HepG2 (cell line): ENCODE measurements around the gene TRNT1. TPM values are rescaled to one million over a fixed set of nuclear protein-coding genes. Genes with fewer than 3 reads are reported as not detected.

Experiments used
- ADNP ChIP-seq: sonication (generic); formaldehyde crosslinking; IDR thresholded peaks from 2 replicates; pipeline ENCODE4 v1.4.0; 2020; ENCODE audit warnings: missing genetic modification reagents
- ETV6 ChIP-seq: sonication (generic); formaldehyde crosslinking; conservative IDR thresholded peaks from 2 replicates; pipeline ENCODE4 v1.4.0; 2020; ENCODE audit warnings: missing genetic modification reagents
- KDM1A ChIP-seq: IDR thresholded peaks from 2 replicates; pipeline ENCODE4 v1.6.1; 2016; ENCODE audit warnings: missing compliant biosample characterization
- MEIS1 ChIP-seq: sonication (generic); formaldehyde crosslinking; IDR thresholded peaks from 2 replicates; pipeline ENCODE4 v1.9.0; 2021; ENCODE audit warnings: mild to moderate bottlenecking, missing genetic modification reagents, moderate library complexity, borderline replicate concordance
- MIER3 ChIP-seq: IDR thresholded peaks from 2 replicates; pipeline ENCODE4 v1.6.1; 2016; ENCODE audit warnings: missing compliant biosample characterization, borderline replicate concordance
- PLRG1 ChIP-seq: fragments of 450-650 bp; conservative IDR thresholded peaks from 2 replicates; pipeline ENCODE4 v1.6.1; 2016
- PRPF4 ChIP-seq: fragments of 200-400 bp; formaldehyde crosslinking; IDR thresholded peaks from 2 replicates; pipeline ENCODE4 v1.6.1; 2016; ENCODE audit warnings: low read length, low read depth; ENCODE audit not compliant: poor library complexity, severe bottlenecking
- RNF219 ChIP-seq: sonication (generic); formaldehyde crosslinking; IDR thresholded peaks from 2 replicates; pipeline ENCODE4 v1.5.0; 2020; ENCODE audit warnings: mild to moderate bottlenecking, missing genetic modification reagents
- XBP1 ChIP-seq: sonication (generic); formaldehyde crosslinking; IDR thresholded peaks from 2 replicates; pipeline ENCODE4 v1.5.0; 2020; ENCODE audit warnings: missing genetic modification reagents
- ZHX2 ChIP-seq, 2 experiments: sonication (generic) in 1 of 2; formaldehyde crosslinking in 1 of 2; IDR thresholded peaks; 2 replicates each; pipeline versions ENCODE4 v1.6.1 to v1.9.0; 2014 to 2022; ENCODE audit warnings: antibody characterized with exemption in 1 of 2, borderline replicate concordance in 1 of 2, inconsistent platforms in 1 of 2, low read depth in 1 of 2, missing genetic modification reagents in 1 of 2
- ZNF34 ChIP-seq: sonication (generic); formaldehyde crosslinking; IDR thresholded peaks from 2 replicates; pipeline ENCODE4 v1.4.0; 2020; ENCODE audit warnings: mild to moderate bottlenecking, missing genetic modification reagents, borderline replicate concordance
- ZNF383 ChIP-seq: sonication (generic); formaldehyde crosslinking; IDR thresholded peaks from 2 replicates; pipeline ENCODE4 v1.4.0; 2020; ENCODE audit warnings: missing genetic modification reagents, mild to moderate bottlenecking, borderline replicate concordance
- ZNF788 ChIP-seq: sonication (generic); formaldehyde crosslinking; IDR thresholded peaks from 2 replicates; pipeline ENCODE4 v1.5.0; 2020; ENCODE audit warnings: mild to moderate bottlenecking, missing genetic modification reagents, borderline replicate concordance
- polyA plus RNA-seq, 8 experiments: library from polyadenylated mRNA; depleted of rRNA in 3 of 8; stranded (reverse) in 7 of 8; unstranded in 1 of 8; fragments of >200 nt; fragmentation: Illumina TruSeq in 4 of 8; extraction: Trizol in 4 of 8; gene quantifications; 2 replicates each; pipeline versions ENCODE4 v1.2.1 to v1.2.3, GENCODE V29; 2011 to 2016; ENCODE audit warnings: low read depth in 4 of 8, missing spikeins in 1 of 8, mixed read lengths in 1 of 8; ENCODE audit not compliant: insufficient read depth in 1 of 8
- total RNA-seq, 5 experiments: library from RNA; depleted of rRNA; stranded (reverse); fragments of >200 nt; fragmentation: Illumina TruSeq; extraction: Trizol; gene quantifications; 2 replicates each; pipeline ENCODE4 v1.2.3, GENCODE V29; 2016; ENCODE audit warnings: low read depth in 1 of 5
- TF ChIP-seq, protein P1 (sequence below): sonication (generic); formaldehyde crosslinking; IDR thresholded peaks from 2 replicates; pipeline ENCODE4 v1.8.1; 2023; ENCODE audit warnings: missing genetic modification reagents, mild to moderate bottlenecking, borderline replicate concordance
- TF ChIP-seq, protein P2 (sequence below): sonication (generic); formaldehyde crosslinking; IDR thresholded peaks from 2 replicates; pipeline ENCODE4 v1.8.0; 2022; ENCODE audit warnings: mild to moderate bottlenecking, missing genetic modification reagents, borderline replicate concordance
- TF ChIP-seq, protein P3 (sequence below): sonication (generic); formaldehyde crosslinking; conservative IDR thresholded peaks from 2 replicates; pipeline ENCODE4 v1.8.1; 2023; ENCODE audit warnings: missing genetic modification reagents

TRNT1 gene
- total and polyA plus RNA-seq, 2 of the 13 experiments (the other 11 are each of a cell fraction or from before 2014, with no cell fraction given): 9.4 to 27.7 TPM

DNA sequence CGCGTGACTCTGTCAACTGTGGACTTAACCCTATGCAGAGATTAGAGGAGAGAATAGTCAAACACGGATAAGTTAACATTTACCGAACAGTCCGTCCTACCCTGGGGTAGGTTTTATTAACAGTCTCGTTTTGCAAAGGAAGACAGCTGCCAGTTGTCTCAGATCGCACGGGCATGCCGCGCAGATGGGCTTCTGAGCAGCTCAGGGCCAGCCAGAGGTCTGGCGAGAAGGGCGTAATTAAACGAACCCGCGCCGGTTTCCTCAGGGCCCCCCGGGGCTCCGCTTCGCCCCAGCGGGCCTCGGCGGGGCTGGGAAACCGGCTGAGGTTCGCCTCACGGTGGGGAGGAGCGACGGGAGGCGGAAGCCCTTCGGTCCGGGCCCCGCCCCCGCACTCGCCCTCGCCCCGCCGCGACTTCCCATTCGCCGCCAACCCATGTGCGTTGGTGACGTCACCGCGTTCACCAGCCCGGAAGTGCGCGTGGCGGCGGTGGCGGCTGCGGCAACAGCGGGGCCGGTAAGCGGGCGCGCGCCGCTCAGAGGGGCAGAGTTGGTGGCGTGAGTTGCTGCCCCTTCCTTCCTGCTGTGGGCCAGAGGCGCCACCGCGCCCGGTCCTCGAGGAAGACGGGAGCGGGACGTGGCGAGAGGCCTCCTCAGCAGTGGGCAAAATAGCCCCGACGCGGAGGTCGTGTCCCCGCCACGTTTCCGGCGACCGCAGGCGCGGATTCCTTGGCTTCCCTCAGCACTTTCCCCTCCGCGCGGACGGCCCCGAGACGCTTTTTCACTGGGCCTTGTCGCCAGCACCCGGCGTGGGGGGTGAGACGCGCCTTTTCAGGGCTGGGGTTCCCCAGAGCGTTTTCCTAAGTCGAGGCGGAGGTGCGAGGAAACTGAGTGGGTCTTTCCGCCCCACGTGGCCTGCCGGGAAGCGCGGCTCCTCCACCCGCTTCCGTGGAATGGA lies at the start of gene TRNT1 (continued):
- TF ChIP-seq ZHX2 (IDR thresholded peaks at IDR 0.05; ENCODE audit: low read depth) (peak; percentile 86), ZHX2 (CRISPR knock-in tag; IDR thresholded peaks at IDR 0.05; ENCODE audit: borderline replicate concordance) (no peak), XBP1 (0 out of 2 replicates have a peak, but pooled peaks have one; percentile 8), ZNF383 (no peak), MIER3 (CRISPR knock-in tag) (peak; percentile 43; the same call in 1 of the 2 replicates), ETV6 (CRISPR knock-in tag) (no peak), ZNF34 (no peak), KDM1A (CRISPR knock-in tag) (no peak), ADNP (CRISPR knock-in tag) (no peak), PLRG1 (no peak), ZNF788 (CRISPR knock-in tag) (no peak; the same call in none of the 2 replicates), MEIS1 (no peak; the same call in 1 of the 2 replicates), PRPF4 (no peak), RNF219 (CRISPR knock-in tag) (no peak)
- TF ChIP-seq, protein P1, sequence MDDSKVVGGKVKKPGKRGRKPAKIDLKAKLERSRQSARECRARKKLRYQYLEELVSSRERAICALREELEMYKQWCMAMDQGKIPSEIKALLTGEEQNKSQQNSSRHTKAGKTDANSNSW (CRISPR knock-in tag): peak; percentile 91; the same call in 1 of the 2 replicates
- TF ChIP-seq, protein P2, sequence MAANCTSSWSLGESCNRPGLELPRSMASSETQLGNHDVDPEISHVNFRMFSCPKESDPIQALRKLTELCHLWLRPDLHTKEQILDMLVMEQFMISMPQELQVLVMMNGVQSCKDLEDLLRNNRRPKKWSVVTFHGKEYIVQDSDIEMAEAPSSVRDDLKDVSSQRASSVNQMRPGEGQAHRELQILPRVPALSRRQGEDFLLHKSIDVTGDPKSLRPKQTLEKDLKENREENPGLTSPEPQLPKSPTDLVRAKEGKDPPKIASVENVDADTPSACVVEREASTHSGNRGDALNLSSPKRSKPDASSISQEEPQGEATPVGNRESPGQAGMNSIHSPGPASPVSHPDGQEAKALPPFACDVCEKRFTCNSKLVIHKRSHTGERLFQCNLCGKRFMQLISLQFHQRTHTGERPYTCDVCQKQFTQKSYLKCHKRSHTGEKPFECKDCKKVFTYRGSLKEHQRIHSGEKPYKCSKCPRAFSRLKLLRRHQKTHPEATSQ: no peak; the same call in 1 of the 2 replicates
- TF ChIP-seq, protein P3, sequence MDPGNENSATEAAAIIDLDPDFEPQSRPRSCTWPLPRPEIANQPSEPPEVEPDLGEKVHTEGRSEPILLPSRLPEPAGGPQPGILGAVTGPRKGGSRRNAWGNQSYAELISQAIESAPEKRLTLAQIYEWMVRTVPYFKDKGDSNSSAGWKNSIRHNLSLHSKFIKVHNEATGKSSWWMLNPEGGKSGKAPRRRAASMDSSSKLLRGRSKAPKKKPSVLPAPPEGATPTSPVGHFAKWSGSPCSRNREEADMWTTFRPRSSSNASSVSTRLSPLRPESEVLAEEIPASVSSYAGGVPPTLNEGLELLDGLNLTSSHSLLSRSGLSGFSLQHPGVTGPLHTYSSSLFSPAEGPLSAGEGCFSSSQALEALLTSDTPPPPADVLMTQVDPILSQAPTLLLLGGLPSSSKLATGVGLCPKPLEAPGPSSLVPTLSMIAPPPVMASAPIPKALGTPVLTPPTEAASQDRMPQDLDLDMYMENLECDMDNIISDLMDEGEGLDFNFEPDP (CRISPR knock-in tag): no peak
